ENCODE data around the gene SLC25A51.

Gene SLC25A51

DNA sequence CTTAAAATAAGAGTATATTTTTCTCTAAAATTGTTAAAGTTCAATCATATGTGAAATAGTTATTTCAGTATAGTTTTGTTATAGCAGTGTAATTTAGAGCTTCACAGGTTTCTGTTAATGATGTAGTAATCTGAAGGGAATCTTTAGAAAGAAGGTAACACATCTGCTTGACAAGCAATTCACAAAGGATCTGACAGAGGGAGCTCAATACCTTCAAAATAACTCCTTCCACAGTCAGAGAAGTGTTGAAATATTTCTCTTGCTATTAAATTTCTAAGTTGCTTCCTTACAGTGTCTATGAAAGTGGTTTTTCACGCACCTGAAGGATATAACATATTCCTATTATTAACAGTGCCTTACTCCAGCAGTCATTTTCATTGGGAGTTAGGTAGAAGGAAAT, 44.9 kb downstream of the SLC25A51 start:
- H3F3A ChIP-seq (ENCODE audit: insufficient read depth): no peaks in the 10 kb centered on the region
- H3K27ac ChIP-seq (ENCODE audit: low read depth, low read length): no peak overlapping the region
- no peak overlapping the region for H3K4me2 ChIP-seq (ENCODE audit: low read depth, low read length, poor library complexity, severe bottlenecking)
- H3K9me3 ChIP-seq (ENCODE audit: insufficient read depth, low read length): no peaks in the 10 kb centered on the region
- no peaks in the 10 kb centered on the region for H4K20me1 ChIP-seq (ENCODE audit: low read depth, low read length)
- peaks cover 9% of the 10 kb centered on the region; the same call in 1 of the 2 replicates for H3K36me3 ChIP-seq (ENCODE audit: low read length)
- no peak overlapping the region for H3K4me3 ChIP-seq (ENCODE audit: insufficient read depth, low read length, poor library complexity, severe bottlenecking)
- H3K79me2 ChIP-seq (ENCODE audit: insufficient read depth, low read length): no peaks in the 10 kb centered on the region
- H3K9ac ChIP-seq (ENCODE audit: low read length): no peak overlapping the region
- no peaks in the 10 kb centered on the region for H3K27me3 ChIP-seq (ENCODE audit: low read length)
- H3K9me2 ChIP-seq (replicated peaks; ENCODE audit: insufficient read depth, low read length): no peaks in the 10 kb centered on the region
- TF ChIP-seq EZH2phosphoT487 (conservative IDR thresholded peaks at IDR 0.05; ENCODE audit: low read length): no peak
- TF ChIP-seq, protein P1, sequence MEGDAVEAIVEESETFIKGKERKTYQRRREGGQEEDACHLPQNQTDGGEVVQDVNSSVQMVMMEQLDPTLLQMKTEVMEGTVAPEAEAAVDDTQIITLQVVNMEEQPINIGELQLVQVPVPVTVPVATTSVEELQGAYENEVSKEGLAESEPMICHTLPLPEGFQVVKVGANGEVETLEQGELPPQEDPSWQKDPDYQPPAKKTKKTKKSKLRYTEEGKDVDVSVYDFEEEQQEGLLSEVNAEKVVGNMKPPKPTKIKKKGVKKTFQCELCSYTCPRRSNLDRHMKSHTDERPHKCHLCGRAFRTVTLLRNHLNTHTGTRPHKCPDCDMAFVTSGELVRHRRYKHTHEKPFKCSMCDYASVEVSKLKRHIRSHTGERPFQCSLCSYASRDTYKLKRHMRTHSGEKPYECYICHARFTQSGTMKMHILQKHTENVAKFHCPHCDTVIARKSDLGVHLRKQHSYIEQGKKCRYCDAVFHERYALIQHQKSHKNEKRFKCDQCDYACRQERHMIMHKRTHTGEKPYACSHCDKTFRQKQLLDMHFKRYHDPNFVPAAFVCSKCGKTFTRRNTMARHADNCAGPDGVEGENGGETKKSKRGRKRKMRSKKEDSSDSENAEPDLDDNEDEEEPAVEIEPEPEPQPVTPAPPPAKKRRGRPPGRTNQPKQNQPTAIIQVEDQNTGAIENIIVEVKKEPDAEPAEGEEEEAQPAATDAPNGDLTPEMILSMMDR (IDR thresholded peaks at IDR 0.05; ENCODE audit: insufficient read depth, low read length, poor library complexity, severe bottlenecking): no peak
- H2AFZ ChIP-seq (ENCODE audit: low read depth, low read length, severe bottlenecking): no peak overlapping the region

DNA sequence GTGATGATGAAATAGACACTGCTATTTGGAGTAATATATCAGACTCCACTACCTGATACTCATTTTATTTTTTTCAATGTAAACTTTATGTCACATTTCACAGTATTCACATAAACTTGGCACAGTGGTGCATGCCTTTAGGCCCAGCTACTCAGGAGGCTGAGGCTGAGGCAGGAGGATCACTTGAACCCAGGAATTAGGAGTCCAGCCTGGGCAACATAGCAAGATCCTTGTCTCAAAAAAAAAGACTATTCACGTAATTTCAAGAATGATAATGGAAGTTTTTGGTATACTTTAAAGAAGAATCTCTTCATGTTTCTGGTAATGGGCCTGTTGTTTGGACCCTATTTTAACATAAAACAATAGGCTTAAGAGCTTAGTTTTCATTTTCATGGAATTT, 47.4 kb downstream of the SLC25A51 start:
- no peak overlapping the region for H2AFZ ChIP-seq (ENCODE audit: low read depth, low read length, severe bottlenecking)
- TF ChIP-seq, protein P1 (IDR thresholded peaks at IDR 0.05; ENCODE audit: insufficient read depth, low read length, poor library complexity, severe bottlenecking): no peak
- no peak for TF ChIP-seq EZH2phosphoT487 (conservative IDR thresholded peaks at IDR 0.05; ENCODE audit: low read length)
- H3K27me3 ChIP-seq (ENCODE audit: low read length): no peaks in the 10 kb centered on the region
- no peak overlapping the region for H3K9ac ChIP-seq (ENCODE audit: low read length)
- peaks cover 9% of the 10 kb centered on the region; the same call in 1 of the 2 replicates for H3K36me3 ChIP-seq (ENCODE audit: low read length)
- no peaks in the 10 kb centered on the region for H3K79me2 ChIP-seq (ENCODE audit: insufficient read depth, low read length)
- H4K20me1 ChIP-seq (ENCODE audit: low read depth, low read length): no peaks in the 10 kb centered on the region
- no peaks in the 10 kb centered on the region for H3K9me2 ChIP-seq (replicated peaks; ENCODE audit: insufficient read depth, low read length)
- no peaks in the 10 kb centered on the region for H3K9me3 ChIP-seq (ENCODE audit: insufficient read depth, low read length)
- no peak overlapping the region for H3K4me2 ChIP-seq (ENCODE audit: low read depth, low read length, poor library complexity, severe bottlenecking)
- H3K4me3 ChIP-seq (ENCODE audit: insufficient read depth, low read length, poor library complexity, severe bottlenecking): no peak overlapping the region
- no peaks in the 10 kb centered on the region for H3F3A ChIP-seq (ENCODE audit: insufficient read depth)
- H3K27ac ChIP-seq (ENCODE audit: low read depth, low read length): no peak overlapping the region

DNA sequence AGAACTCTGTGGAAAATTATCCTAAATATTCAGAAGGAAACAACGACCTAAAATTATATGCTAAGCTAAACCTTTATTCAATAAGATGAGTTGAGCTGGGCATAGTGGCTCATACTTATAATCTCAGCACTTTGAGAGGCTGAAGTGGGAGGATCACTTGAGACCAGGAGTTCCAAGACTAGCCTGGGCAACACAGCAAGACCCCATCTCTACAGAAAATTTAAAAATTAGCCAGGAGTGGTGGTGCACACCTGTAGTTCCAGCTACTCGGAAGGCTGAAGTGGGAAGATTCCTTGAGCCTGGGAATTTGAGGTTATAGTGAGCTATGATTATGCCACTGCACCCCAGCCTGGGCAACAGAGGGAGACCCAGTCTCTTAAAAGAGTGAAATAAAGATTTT, 51.7 kb downstream of the SLC25A51 start:
- H3F3A ChIP-seq (ENCODE audit: insufficient read depth): no peaks in the 10 kb centered on the region
- no peaks in the 10 kb centered on the region for H3K9me2 ChIP-seq (replicated peaks; ENCODE audit: insufficient read depth, low read length)

DNA sequence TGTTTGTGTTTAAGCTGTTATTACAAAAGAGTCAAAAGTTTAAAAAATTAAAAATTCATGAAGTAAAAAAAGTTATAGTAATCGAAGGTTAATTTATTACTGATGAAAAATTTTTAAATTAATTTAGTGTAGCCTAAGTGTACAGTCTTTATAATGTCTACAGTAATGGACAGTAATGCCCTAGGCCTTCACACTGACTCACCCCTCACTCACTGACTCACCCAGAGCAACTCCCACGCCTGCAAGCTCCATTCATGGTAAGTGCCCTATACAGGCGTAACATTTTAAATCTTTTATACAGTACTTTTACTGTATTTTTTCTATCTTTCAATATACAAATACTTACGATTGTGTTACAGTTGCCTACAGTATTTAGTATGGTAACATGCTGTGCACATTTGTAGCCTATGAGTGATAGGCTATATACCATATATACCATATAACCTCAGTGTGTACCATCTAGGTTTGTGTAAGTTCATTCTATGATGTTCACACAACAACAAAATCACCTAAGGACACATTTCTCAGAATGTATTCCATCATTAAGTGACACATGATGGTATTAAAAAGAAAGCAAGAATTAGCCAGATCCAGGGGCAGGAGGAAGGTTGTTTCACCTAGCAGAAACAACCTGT, 63.2 kb downstream of the SLC25A51 start:
- Histone ChIP-seq H3F3A (ENCODE audit: insufficient read depth) (0 out of 2 replicates have a peak, but pooled peaks cover 3% of the 10 kb centered on the region), H3K9ac (ENCODE audit: low read length) (no peak overlapping the region), H3K79me2 (ENCODE audit: insufficient read depth, low read length) (no peaks in the 10 kb centered on the region), H3K4me2 (ENCODE audit: low read depth, low read length, poor library complexity, severe bottlenecking) (no peak overlapping the region), H3K9me3 (ENCODE audit: insufficient read depth, low read length) (no peaks in the 10 kb centered on the region), H3K27me3 (ENCODE audit: low read length) (no peaks in the 10 kb centered on the region), H3K27ac (ENCODE audit: low read depth, low read length) (no peak overlapping the region), H4K20me1 (ENCODE audit: low read depth, low read length) (no peaks in the 10 kb centered on the region), H3K4me3 (ENCODE audit: insufficient read depth, low read length, poor library complexity, severe bottlenecking) (no peak overlapping the region), H3K9me2 (replicated peaks; ENCODE audit: insufficient read depth, low read length) (no peaks in the 10 kb centered on the region), H3K36me3 (ENCODE audit: low read length) (peaks cover 10% of the 10 kb centered on the region), H2AFZ (ENCODE audit: low read depth, low read length, severe bottlenecking) (no peak overlapping the region)
- TF ChIP-seq, protein P1 (IDR thresholded peaks at IDR 0.05; ENCODE audit: insufficient read depth, low read length, poor library complexity, severe bottlenecking): no peak
- TF ChIP-seq EZH2phosphoT487 (conservative IDR thresholded peaks at IDR 0.05; ENCODE audit: low read length): no peak

More for the DNA sequence above, 51.7 kb downstream of the SLC25A51 start:
- Histone ChIP-seq H3K4me3 (ENCODE audit: insufficient read depth, low read length, poor library complexity, severe bottlenecking) (no peak overlapping the region), H3K9me3 (ENCODE audit: insufficient read depth, low read length) (no peaks in the 10 kb centered on the region), H3K4me2 (ENCODE audit: low read depth, low read length, poor library complexity, severe bottlenecking) (no peak overlapping the region), H3K79me2 (ENCODE audit: insufficient read depth, low read length) (no peaks in the 10 kb centered on the region), H3K27ac (ENCODE audit: low read depth, low read length) (no peak overlapping the region), H3K36me3 (ENCODE audit: low read length) (peaks cover 3% of the 10 kb centered on the region; the same call in 1 of the 2 replicates), H2AFZ (ENCODE audit: low read depth, low read length, severe bottlenecking) (no peak overlapping the region), H3K27me3 (ENCODE audit: low read length) (no peaks in the 10 kb centered on the region), H3K9ac (ENCODE audit: low read length) (no peak overlapping the region), H4K20me1 (ENCODE audit: low read depth, low read length) (no peaks in the 10 kb centered on the region)
- TF ChIP-seq EZH2phosphoT487 (conservative IDR thresholded peaks at IDR 0.05; ENCODE audit: low read length): no peak

All from SU-DHL-6 (cell line).